AG04450 (cell line): Measurements from ENCODE around the gene MEIKIN. TPM values are rescaled to one million over a fixed set of nuclear protein-coding genes. Genes with fewer than 3 reads are reported as not detected.

Experiments
- CTCF ChIA-PET: fragments of 300-600, 350-600 bp; formaldehyde crosslinking; extraction: SDS; loops from one replicate; lab custom pipeline; 2022; ENCODE audit warnings: antibody characterized with exemption, inconsistent platforms; lab: Charles Lee
- POLR2A ChIA-PET: fragments of 350-600 bp; formaldehyde crosslinking; extraction: SDS; loops from one replicate; lab custom pipeline; 2021; ENCODE audit warnings: antibody characterized with exemption, inconsistent platforms; lab: Yijun Ruan, JAX
- DNase-seq: peaks from one replicate; pipeline ENCODE4 v3.0.0-alpha.2; 2011; ENCODE audit warnings: low read depth, low spot score
- H3K27ac ChIP-seq: one replicate; pipeline ENCODE4 v1.5.1; 2012; ENCODE audit warnings: low read depth, low read length, control low read depth
- H3K27me3 ChIP-seq: one replicate; pipeline ENCODE4 v1.6.0; 2012; ENCODE audit warnings: low read length; ENCODE audit not compliant: control insufficient read depth, insufficient read depth
- H3K4me3 ChIP-seq: 2 replicates; pipeline ENCODE4 v1.5.1; 2011; ENCODE audit warnings: mild to moderate bottlenecking, low read depth, low read length, control low read depth
- H3K9me3 ChIP-seq: 2 replicates; pipeline ENCODE4 v1.5.1; 2012; ENCODE audit warnings: low read length; ENCODE audit not compliant: control insufficient read depth, insufficient read depth
- polyA plus RNA-seq: library from polyadenylated mRNA; depleted of rRNA; stranded (reverse); fragments of >200 nt; gene quantifications from 2 replicates; pipeline ENCODE4 v1.2.3, GENCODE V29; 2011; rRNA removed
- TF ChIP-seq, protein P1 (sequence below): IDR thresholded peaks from 2 replicates; pipeline ENCODE4 v1.5.1; 2011; ENCODE audit warnings: low read depth, low read length, control low read depth, inconsistent platforms

The MEIKIN gene
- polyA plus RNA-seq, 1 experiment, result not detected

DNA sequence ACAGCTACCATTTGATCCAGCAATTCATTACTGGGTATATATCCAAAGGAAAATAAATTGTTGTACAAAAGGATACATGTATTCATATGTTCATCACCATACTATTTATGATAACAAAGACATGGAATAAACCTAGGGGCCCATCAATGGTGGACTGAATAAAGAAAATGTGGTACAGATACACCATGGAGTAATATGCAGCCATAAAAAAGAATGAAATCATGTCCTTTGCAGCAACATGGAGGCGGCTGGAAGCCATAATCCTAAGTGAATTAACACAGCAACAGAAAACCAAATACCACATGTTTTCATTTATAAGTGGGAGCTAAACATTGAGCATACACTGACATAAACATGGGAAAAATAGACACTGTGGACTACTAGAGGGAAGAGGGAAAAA lies 185.8 kb downstream of the MEIKIN start:
- H3K27ac ChIP-seq, result no peak overlapping the region
- TF ChIP-seq, protein P1, sequence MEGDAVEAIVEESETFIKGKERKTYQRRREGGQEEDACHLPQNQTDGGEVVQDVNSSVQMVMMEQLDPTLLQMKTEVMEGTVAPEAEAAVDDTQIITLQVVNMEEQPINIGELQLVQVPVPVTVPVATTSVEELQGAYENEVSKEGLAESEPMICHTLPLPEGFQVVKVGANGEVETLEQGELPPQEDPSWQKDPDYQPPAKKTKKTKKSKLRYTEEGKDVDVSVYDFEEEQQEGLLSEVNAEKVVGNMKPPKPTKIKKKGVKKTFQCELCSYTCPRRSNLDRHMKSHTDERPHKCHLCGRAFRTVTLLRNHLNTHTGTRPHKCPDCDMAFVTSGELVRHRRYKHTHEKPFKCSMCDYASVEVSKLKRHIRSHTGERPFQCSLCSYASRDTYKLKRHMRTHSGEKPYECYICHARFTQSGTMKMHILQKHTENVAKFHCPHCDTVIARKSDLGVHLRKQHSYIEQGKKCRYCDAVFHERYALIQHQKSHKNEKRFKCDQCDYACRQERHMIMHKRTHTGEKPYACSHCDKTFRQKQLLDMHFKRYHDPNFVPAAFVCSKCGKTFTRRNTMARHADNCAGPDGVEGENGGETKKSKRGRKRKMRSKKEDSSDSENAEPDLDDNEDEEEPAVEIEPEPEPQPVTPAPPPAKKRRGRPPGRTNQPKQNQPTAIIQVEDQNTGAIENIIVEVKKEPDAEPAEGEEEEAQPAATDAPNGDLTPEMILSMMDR, result no peak
- CTCF ChIA-PET, result no interaction called here
- no peak for DNase-seq
- POLR2A ChIA-PET, result no interaction called here
- H3K9me3 ChIP-seq, result peaks cover 6% of the 10 kb centered on the region; the same call in 1 of the 2 replicates
- H3K4me3 ChIP-seq, result no peak overlapping the region
- no peaks in the 10 kb centered on the region for H3K27me3 ChIP-seq

DNA sequence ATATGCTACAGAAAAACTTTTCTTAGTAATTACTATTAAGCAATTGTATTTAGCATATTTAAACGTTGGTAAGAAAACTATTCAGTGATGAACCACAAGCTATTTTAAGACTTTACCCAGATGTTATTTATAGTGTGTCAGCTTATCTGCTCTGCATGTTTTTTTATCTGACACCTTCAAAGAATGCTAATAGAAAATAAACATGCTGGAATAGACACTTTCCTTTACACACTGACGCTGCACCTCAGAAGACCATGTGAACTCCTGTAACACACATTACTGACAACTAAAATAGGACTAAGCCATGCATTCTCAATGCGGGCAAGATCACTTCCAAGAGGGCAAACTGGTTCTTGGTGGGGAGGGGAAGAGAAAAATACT lies 187.0 kb downstream of the MEIKIN start:
- Histone ChIP-seq H3K4me3 (no peak overlapping the region), H3K9me3 (no peaks in the 10 kb centered on the region), H3K27ac (no peak overlapping the region), H3K27me3 (no peaks in the 10 kb centered on the region)
- no peak for DNase-seq
- ChIA-PET CTCF (no interaction called here), POLR2A (interaction anchor here (0.6 kb wide), 1 partner anchor 25 kb away, joined by 4 read pairs; no protein-coding TSS in a partner anchor)
- TF ChIP-seq, protein P1, result no peak

DNA sequence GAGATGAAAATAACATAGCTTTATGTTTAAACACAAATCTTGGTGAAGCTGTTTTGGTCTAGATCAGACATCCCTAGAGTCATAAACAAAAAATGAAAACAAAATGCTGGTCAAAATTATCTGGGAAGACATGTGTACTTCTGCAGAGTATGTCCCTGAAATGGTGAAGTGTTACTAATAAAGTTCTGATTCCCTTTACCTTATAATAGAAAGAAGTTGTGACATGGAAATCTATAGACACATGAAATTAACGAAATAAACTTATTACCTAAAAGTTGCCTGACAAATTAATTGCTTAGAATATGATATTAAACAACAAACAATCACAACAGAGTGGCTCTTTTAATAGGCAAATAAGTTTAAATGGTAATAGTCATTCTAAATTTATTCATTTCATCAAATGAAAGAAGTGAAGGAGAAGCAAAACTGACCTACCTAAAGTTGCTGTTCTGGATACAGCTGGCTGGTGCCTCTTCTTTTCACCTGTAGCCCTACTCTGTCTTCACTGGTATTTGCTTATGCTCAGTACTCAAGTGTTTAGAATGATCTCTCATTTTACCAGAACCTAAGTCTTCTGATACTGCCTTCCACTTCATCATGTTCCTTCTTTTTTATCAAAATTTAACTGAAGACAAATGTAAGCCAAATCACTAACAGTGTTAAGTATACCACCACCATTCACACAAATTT lies 187.5 kb downstream of the MEIKIN start:
- H3K4me3 ChIP-seq, result no peak overlapping the region
- DNase-seq, result no peak
- H3K9me3 ChIP-seq, result no peaks in the 10 kb centered on the region
- H3K27ac ChIP-seq, result no peak overlapping the region
- ChIA-PET CTCF (no interaction called here), POLR2A (interaction anchor here (0.6 kb wide), 1 partner anchor 25 kb away, joined by 4 read pairs; no protein-coding TSS in a partner anchor)
- TF ChIP-seq, protein P1, result no peak
- H3K27me3 ChIP-seq, result no peaks in the 10 kb centered on the region

Other genes starting within 250 kb of the MEIKIN start
- 13.4 and 15.8 TPM in 2 replicates for gene FNIP1, start 148.6 kb downstream of the MEIKIN start, polyA plus RNA-seq
- not detected in 2 replicates for gene ACSL6, start 66.0 kb upstream of the MEIKIN start, polyA plus RNA-seq
- gene IL3, start 115.0 kb upstream of the MEIKIN start, polyA plus RNA-seq, result not detected in 2 replicates
- gene CSF2, start 128.1 kb upstream of the MEIKIN start, polyA plus RNA-seq, result not detected in 2 replicates